HG03460 (cell line): ENCODE results near the gene TMEM134.
"Not testable (repeated sequence)": the region's sequence is repeated elsewhere in the genome, so short reads cannot be mapped to it uniquely, and the experiment has no call there.

ENCODE experiments used
- ATAC-seq: cut with Tn5 transposase; IDR thresholded peaks from one replicate; pipeline ENCODE4 v1.9.1; 2021; ENCODE audit not compliant: unreplicated experiment

Gene TMEM134

GRCh38 chr11:67428052-67429001 lies 40.7 kb downstream of the TMEM134 start, which contains the start of gene RPS6KB2:
TSS of gene RPS6KB2 (plus strand) at chr11:67428494. CDS start at chr11:67428546, 52 bp downstream.
- ATAC-seq: peak; percentile 81

GRCh38 chr11:67427364-67427859 lies 41.6 kb downstream of the TMEM134 start:
- not testable (repeated sequence) for ATAC-seq

- no peak for ATAC-seq
Observed at GRCh38 chr11:67423891-67424613, 45.0 kb downstream of the TMEM134 start.

- ATAC-seq: no peak
Observed at GRCh38 chr11:67423466-67423865, 45.6 kb downstream of the TMEM134 start.

- ATAC-seq: no peak
Observed at GRCh38 chr11:67422891-67423290, 46.2 kb downstream of the TMEM134 start.

- no peak for ATAC-seq
Observed at GRCh38 chr11:67421430-67422031, 47.5 kb downstream of the TMEM134 start.

- peak; percentile 92 for ATAC-seq
Observed at GRCh38 chr11:67420646-67421429, 48.2 kb downstream of the TMEM134 start.

- ATAC-seq: no peak
Observed at GRCh38 chr11:67420147-67420645, 48.9 kb downstream of the TMEM134 start.

GRCh38 chr11:67419325-67420049 lies 49.6 kb downstream of the TMEM134 start:
- ATAC-seq: no peak

GRCh38 chr11:67418476-67419281 lies 50.4 kb downstream of the TMEM134 start:
- no peak for ATAC-seq

- no peak for ATAC-seq
Observed at GRCh38 chr11:67417425-67417824, 51.6 kb downstream of the TMEM134 start.

GRCh38 chr11:67416416-67417335 lies 52.4 kb downstream of the TMEM134 start:
- ATAC-seq: no peak

- ATAC-seq: no peak
Observed at GRCh38 chr11:67415501-67416304, 53.3 kb downstream of the TMEM134 start, which contains the start of gene CARNS1. TSS of gene CARNS1 (plus strand) at chr11:67415678. CDS start at chr11:67416200, 522 bp downstream.

GRCh38 chr11:67413266-67413849 lies 55.7 kb downstream of the TMEM134 start:
- ATAC-seq: no peak

GRCh38 chr11:67412495-67413179 lies 56.4 kb downstream of the TMEM134 start:
- ATAC-seq: no peak

GRCh38 chr11:67411785-67412152 lies 57.3 kb downstream of the TMEM134 start:
- ATAC-seq: no peak
